HG03565 (cell line): ENCODE data around the gene CBR4.
A peak's percentile ranks its signal among the peaks of the same experiment; 100 is the strongest.
"Not testable (repeated sequence)": the region's sequence is repeated elsewhere in the genome, so short reads cannot be mapped to it uniquely, and the experiment has no call there.

ENCODE experiments used
- ATAC-seq: cut with Tn5 transposase; IDR thresholded peaks from one replicate; pipeline ENCODE4 v1.9.1; 2021; ENCODE audit warnings: mild to moderate bottlenecking, moderate library complexity; ENCODE audit not compliant: unreplicated experiment

Gene CBR4

GRCh38 chr4:169035871-169036620 is 26.0 kb upstream of the CBR4 start:
- not testable (repeated sequence) for ATAC-seq

GRCh38 chr4:169033660-169034059 is 23.6 kb upstream of the CBR4 start:
- no peak for ATAC-seq

GRCh38 chr4:169032883-169033645 is 23.0 kb upstream of the CBR4 start:
- no peak for ATAC-seq

GRCh38 chr4:169032194-169032593 is 22.1 kb upstream of the CBR4 start:
- no peak for ATAC-seq

- ATAC-seq: no peak
These were observed 21.3 kb upstream of the CBR4 start for GRCh38 chr4:169031392-169031791.

- no peak for ATAC-seq
These were observed 20.5 kb upstream of the CBR4 start for GRCh38 chr4:169030562-169030982.

GRCh38 chr4:169029947-169030346 is 19.9 kb upstream of the CBR4 start:
- ATAC-seq: no peak

- no peak for ATAC-seq
These were observed 17.6 kb upstream of the CBR4 start for GRCh38 chr4:169027663-169028062.

- no peak for ATAC-seq
These were observed 15.1 kb upstream of the CBR4 start for GRCh38 chr4:169025184-169025583.

GRCh38 chr4:169024762-169025161 is 14.7 kb upstream of the CBR4 start:
- ATAC-seq: peak; percentile 83

- no peak for ATAC-seq
These were observed 8.4 kb upstream of the CBR4 start for GRCh38 chr4:169018406-169018805.

GRCh38 chr4:169017971-169018370 is 7.9 kb upstream of the CBR4 start:
- no peak for ATAC-seq

GRCh38 chr4:169015186-169015623 is 5.2 kb upstream of the CBR4 start:
- no peak for ATAC-seq

- ATAC-seq: no peak
These were observed 4.5 kb upstream of the CBR4 start for GRCh38 chr4:169014586-169014985.

- no peak for ATAC-seq
These were observed 3.3 kb upstream of the CBR4 start for GRCh38 chr4:169013396-169013795.

- no peak for ATAC-seq
These were observed 2.0 kb upstream of the CBR4 start for GRCh38 chr4:169012049-169012448.

GRCh38 chr4:169009286-169010124 is 550 bp downstream of the CBR4 start:
- peak; percentile 20 for ATAC-seq

- no peak for ATAC-seq
These were observed 4.5 kb downstream of the CBR4 start for GRCh38 chr4:169005453-169006099.

- no peak for ATAC-seq
These were observed 9.7 kb downstream of the CBR4 start for GRCh38 chr4:169000315-169000714.

GRCh38 chr4:168999809-169000208 is 10.2 kb downstream of the CBR4 start:
- ATAC-seq: no peak

- ATAC-seq: no peak
These were observed 11.5 kb downstream of the CBR4 start for GRCh38 chr4:168998596-168998995.
